CD4-positive, alpha-beta T cell treated with Interleukin-17A for 4 hours (primary cell): Measurements from ENCODE around the gene NAT10.

Experiments used
- DNase-seq: peaks from one replicate; pipeline ENCODE4 v3.0.0-alpha.2; 2020; ENCODE audit warnings: mixed read lengths

Gene NAT10

DNA sequence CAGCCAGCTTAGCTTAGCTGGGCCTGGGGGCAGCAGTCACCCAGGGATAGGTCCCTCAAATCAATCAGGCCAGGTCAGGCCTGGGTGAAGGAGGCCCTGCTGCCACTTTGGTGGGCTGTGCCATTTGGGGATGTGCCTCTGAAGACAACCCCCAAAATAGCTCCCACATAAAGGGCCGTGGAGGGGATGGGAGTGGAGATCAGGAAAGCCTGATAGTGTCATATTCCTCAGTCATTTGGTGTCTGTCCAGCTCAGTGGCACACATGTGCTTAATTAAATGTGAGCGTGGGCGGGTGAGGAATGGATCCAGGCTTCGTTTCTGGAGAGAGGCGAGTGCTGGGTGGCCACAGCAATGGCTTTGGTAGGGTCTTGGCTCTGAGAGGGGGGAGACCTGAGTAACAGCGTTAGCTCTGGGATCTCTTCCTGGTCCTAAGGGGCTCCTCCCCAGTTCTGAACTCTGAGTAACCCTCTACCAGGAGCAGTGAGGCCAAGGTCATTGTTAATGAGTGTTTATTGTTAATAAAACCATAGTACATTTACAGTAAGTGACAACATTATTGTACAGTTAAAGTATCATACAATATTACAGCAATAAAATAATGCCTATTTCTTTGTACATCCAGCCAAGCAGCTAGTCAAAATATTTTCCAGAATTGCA, 45.2 kb downstream of the NAT10 start:
- no peak for DNase-seq

DNA sequence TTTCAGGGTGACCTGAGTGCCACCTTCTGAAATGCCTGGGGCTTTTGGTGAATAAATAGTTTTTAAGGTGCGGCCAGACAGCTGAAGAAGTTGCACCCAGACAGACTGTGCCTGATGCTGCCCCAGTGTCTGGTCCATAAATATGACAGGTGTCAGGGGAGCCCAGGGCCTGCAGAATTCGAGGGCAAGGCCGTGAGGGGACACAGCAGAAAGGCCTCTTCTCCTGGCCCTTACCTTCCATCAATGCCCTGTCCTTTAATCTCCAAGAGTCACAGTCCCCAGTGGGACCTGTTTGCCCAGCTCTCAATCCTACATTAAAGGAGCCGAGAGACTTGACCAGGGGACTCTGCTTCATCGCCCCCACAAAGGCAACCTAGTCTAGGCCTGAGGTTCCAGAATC, 45.7 kb downstream of the NAT10 start:
- DNase-seq, result no peak

DNA sequence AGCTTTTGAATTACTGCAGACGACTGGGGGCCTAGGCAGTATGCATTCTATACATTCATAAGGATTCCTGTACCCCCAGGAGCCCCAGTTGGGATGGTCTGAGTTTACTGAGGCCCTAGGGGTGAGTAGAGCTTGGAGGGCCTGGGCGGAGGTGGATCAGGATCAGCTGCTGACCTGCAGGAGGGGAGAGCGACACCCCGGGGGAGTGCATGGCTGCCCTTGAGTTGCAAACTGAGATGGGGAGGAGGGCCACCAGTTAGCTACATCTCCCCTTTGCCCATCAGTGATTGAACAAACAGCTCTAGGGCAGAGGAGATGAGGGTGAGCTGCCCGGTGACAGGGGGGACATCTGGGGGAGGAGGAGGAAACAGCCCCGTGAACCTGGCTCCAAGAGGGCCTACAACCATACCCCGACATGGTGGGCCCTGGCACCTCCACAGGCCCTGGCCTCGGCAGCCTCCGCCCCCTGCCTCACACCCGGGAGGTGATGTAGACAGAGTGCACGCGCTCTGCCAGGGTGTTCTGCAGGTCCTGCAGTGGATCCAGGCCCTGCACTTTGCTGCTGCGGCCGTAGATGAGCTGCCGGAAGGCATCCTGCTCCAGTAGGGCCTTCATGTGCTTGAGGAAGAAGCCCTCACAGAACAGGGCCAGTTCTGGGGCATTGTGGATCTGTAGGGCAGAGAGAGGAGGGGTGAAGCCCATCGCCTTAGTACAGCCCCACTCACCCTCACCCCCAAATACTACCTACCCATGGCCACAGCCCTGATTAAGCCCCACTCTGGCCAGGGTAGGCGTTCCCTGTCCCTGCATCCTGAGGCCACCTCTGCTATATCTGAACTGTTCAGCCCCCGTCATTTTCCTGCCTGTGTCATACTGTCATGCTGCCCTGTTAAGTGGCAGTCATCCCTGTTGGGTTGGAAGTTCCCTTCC, 46.8 kb downstream of the NAT10 start:
- DNase-seq, result no peak

- DNase-seq, result no peak
Measured at GRCh38 chr11:34154059-34154875, 48.8 kb downstream of the NAT10 start.

DNA sequence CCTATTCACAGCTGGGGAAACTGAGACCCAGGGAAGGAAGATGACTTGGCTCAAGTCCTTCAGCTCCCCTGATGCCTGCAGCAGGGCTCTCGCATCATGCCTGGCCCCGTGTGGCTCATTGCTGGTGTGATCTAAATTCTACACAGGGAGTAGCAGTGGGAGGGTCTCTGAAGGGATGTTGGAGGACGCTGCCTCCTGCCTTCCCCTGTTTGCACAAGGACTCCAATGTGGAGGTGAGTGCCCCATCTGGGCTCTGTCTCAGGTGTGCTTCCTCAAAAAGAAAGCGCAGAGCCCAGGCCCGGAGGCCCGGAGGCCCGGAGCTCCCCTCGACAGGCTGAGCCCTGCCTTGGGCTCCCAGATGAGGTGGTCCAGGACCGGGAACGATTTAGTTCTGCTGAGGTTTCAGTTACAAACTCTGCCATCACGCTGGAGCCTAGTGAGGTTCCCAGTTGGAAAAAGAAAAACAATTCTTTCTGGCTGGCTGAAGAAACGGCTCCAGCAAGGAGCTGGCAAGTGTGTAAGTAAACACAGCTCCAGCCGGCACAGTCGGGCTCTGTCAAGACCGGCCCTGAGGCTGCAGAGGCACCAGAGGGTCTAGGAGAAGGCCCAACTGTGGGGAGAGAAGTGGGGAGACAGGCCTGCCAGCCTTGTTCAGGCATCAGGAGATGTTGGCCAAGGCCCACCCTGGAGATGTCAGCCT, 49.8 kb downstream of the NAT10 start:
- DNase-seq, result no peak

GRCh38 chr11:34155757-34156062, 50.3 kb downstream of the NAT10 start:
- DNase-seq, result no peak

GRCh38 chr11:34157163-34157562, 51.7 kb downstream of the NAT10 start:
- no peak for DNase-seq

DNA sequence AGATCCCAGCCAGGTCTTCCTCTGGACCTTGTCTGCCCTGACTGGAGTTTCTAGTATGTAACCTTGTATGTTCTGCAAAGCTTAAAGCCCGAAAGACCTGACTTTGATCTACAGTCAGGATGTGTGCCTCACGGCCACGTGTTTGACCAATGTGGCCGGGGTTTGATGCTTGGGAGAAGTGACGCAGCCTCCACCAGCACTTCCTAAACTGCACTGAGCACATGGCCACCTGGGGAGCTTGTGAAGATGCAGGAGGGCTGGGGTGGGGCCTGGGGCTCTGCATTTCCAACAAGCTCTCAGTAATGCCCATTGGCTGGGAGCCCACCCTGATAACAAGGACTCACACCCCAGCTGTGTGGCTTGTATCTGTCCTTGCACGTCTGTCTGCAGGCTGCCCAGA, 53.2 kb downstream of the NAT10 start:
- DNase-seq, result no peak

- no peak for DNase-seq
Measured at GRCh38 chr11:34160049-34160721, 54.8 kb downstream of the NAT10 start.

- no peak for DNase-seq
Measured at GRCh38 chr11:34160791-34161190, 55.4 kb downstream of the NAT10 start.

DNA sequence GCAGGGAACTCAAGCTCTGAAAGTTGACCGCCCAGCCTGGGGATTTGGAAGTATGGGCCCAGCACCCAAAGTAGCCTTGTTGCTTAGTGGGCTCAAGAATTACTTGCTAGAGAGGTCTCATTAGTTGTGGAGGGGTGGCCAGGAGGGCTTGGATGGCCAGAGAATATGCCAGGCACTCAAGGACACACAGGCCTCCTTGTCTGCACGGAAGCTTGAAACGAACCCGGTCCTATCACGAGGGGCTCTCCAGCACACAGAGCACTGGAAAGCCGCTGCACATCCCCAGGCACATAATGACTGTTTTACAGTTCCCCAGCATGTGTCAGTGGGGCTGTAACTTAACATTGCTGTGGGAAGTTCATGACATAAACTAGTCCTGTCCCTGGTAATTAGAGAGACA, 55.9 kb downstream of the NAT10 start:
- DNase-seq, result no peak

- peak; percentile 15 for DNase-seq
Measured at GRCh38 chr11:34161812-34162492, 56.5 kb downstream of the NAT10 start.

- DNase-seq, result no peak
Measured at GRCh38 chr11:34162493-34162820, 57.0 kb downstream of the NAT10 start.

GRCh38 chr11:34162856-34163255, 57.4 kb downstream of the NAT10 start:
- no peak for DNase-seq

DNA sequence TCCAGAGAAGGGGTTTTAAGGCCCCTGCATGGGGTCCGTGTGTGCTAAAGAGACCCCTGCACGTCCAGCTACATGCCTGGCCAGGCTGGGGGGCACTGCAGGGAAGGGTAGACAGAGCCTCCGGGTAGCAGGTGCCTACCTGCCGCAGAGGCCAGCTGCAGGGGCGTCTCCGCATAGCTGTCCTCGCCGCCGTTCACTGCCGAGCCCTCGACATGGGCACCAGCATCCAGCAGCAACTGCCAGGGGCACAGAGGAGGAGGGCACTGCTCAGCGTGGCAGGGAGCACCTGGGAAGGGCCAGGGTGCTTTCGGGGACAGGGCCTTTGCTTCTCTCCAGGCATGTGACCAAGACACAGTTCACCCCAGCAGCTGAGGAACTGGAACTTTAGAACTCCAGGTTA, 59.7 kb downstream of the NAT10 start:
- no peak for DNase-seq

DNA sequence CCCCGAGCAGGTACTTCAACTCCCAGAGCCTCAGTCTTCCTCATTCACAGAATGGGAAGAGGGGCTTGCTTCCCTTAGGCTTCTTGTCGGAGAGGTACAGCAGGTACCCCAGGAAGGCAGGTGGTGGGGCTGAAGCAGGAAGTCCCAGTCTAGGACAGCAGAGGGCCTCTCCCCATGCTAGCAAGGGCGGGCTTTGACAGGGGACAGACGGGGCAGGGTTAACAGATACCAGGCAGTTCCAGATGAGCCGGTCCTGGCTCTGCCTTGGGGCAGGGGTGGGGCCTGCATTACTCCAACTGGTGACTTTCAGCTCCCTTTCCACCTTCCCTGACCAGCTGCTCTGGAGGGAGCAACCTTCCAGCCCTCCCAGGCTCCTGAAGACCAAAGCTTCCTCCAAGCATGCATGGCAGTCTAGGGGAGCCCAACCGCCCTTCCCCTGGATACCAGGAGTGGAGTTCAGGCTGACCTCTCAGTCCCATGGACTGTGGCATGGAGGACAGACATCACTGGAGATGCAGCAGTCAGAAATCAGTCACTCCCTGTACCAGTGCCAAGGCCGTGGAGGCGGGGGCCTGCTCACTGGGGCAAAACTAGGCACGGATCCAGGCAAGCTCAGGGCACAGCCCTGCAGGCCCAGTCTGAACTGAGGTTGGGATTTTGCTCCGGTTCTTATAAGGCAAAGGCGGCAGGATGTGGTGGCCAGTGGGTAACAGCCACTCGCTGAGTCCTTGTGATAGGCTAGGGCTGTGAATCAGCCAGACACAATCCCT, 60.5 kb downstream of the NAT10 start:
- no peak for DNase-seq

GRCh38 chr11:34166806-34167740, 61.6 kb downstream of the NAT10 start:
- DNase-seq, result no peak

GRCh38 chr11:34167961-34168360, 62.5 kb downstream of the NAT10 start:
- DNase-seq, result no peak

GRCh38 chr11:34168642-34169420, 63.4 kb downstream of the NAT10 start:
- DNase-seq, result no peak
